Measurements from ENCODE around the gene ARHGEF17.

ARHGEF17 gene

DNA sequence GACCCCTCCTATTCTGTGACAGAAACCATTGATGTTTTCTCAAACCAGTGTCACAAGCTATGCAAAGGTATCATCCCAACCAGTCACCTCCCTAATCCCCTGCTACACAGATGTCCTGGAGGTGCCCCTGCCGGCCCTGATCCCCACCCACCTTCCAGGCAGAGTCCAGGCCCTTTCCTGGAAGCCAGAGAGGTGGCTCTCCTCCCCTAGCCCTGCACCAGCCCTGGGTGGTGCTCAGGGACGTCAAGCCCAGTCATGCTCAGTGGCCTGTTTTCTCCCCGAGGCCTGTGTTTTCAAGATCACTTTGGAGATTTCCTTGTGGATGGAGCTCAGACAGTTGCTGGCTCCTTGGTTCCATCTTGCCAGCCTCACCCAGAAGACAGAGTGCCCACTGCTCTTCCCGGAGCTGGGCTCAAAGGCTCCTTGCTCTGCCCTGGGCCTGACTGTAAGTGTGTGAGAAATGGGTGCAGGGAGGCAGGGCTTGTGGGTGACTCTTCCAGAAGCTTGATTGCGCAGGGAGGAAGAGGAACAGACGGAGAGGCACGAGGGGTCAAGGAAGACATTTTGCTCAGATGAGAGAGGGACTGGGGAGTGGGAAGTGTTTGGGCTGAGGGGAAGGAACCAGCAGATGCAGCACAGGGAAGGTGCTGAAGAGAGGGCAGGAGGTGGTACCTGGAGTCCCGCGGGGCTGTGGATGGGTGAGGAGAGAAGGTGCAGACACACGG lies 24.6 kb upstream of the ARHGEF17 start:
- TF ChIP-seq, protein P1, sequence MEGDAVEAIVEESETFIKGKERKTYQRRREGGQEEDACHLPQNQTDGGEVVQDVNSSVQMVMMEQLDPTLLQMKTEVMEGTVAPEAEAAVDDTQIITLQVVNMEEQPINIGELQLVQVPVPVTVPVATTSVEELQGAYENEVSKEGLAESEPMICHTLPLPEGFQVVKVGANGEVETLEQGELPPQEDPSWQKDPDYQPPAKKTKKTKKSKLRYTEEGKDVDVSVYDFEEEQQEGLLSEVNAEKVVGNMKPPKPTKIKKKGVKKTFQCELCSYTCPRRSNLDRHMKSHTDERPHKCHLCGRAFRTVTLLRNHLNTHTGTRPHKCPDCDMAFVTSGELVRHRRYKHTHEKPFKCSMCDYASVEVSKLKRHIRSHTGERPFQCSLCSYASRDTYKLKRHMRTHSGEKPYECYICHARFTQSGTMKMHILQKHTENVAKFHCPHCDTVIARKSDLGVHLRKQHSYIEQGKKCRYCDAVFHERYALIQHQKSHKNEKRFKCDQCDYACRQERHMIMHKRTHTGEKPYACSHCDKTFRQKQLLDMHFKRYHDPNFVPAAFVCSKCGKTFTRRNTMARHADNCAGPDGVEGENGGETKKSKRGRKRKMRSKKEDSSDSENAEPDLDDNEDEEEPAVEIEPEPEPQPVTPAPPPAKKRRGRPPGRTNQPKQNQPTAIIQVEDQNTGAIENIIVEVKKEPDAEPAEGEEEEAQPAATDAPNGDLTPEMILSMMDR (IDR thresholded peaks at IDR 0.05; ENCODE audit: extremely low read depth, missing control alignments): no peak
- no peak for DNase-seq (ENCODE audit: low spot score)

DNA sequence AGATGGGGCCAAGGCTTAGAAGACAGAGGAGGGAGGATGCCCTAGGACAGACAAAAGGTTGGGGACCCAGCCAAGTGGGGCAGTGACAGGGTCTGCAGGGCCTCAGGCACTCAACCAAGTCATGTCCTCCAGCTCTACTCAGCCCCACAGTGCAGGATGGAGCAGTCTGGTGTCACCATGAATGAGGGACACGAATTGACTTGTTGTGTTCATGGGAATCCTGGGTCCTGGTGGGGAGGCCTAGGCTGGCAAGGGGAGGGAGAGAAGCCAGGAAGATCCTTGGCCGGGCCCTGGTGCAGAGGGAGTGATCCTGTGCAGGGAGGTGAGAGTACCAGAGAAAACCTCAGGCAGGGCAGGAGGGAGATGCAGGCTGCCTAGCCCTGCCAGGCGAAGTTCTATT lies 24.0 kb upstream of the ARHGEF17 start:
- TF ChIP-seq, protein P1 (IDR thresholded peaks at IDR 0.05; ENCODE audit: extremely low read depth, missing control alignments): no peak
- DNase-seq (ENCODE audit: low spot score): no peak

DNA sequence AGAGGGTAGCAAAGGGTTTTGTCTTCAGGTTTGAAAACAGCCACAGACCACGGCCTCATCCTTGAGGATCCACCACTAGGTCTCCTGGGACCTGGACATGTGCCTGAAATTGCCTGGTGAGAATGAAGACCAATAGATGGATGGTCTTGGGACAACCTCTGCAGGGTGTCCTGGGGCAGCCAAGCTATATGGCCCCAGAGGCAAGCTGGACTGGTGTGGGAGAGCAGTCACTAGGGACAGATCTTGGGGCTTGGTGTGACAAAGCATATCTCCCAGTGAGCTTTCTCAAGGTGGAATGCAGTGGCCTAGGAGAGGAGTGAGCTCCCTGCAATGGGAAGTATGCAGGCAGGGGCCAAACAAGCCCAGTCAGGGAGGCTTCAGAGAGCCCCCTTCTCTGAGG lies 22.4 kb upstream of the ARHGEF17 start:
- no peak for DNase-seq (ENCODE audit: low spot score)
- TF ChIP-seq, protein P1 (IDR thresholded peaks at IDR 0.05; ENCODE audit: extremely low read depth, missing control alignments): no peak

DNA sequence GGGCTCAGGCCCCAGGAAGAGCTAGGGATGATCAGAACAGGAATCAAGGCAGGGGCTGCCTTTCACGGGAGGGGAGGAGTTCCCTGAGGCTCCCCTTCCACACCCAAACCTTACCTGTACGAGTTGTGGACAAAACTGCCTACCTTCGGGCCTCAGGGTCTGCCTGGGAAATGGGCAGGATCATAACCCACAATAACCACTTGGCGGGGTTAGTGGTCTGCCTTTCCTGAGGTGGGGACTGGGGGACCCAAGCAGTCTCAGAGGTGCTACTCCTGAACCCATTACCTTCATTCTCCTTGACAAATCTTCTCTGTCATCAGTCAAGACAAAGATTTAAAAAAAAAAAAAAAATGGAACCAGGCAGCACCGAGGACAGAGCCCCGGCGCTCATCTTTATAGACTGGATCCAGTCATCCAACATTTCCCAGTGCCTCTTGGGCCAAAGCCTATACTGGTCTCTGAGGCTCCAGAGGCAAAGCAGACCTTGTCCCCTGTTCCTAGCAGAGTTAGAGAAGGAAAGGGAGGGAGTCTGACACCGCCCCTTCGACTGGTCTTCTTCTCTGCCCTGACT lies 21.8 kb upstream of the ARHGEF17 start:
- TF ChIP-seq, protein P1 (IDR thresholded peaks at IDR 0.05; ENCODE audit: extremely low read depth, missing control alignments): no peak
- no peak for DNase-seq (ENCODE audit: low spot score)

DNA sequence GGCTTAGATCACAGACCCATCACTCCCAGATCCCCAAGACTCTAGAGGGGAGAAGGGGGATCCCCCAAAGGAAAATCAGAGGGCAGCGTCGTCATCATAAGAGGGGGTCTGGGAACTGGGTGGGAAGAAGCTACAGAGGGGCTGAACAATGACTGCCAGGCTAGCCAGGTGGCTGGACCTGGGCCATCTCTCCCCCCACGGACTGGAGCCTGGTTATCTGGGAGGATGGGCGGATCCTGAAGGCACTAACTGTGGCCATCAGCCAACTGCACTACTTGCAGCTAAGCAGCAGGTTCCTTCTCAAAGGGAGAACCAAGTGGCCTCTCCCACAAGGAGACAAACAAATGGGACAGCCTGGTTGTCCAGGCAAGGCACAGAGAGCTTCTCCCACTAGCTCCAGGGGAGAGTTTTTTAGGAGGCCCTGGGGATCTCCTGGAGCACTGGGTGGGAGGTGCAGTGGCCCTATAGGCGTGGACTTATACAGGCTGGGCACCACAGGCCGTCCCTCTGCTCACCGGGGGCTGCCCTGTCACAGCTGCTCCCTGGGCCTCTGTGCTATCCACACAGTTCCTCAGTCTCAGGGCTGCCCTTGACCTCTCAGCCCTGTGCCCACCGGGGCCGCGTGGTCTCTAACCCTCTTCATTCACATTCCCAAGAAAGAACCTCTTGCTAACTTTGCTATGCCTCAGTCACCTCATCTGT lies 20.5 kb upstream of the ARHGEF17 start:
- no peak for DNase-seq (ENCODE audit: low spot score)
- TF ChIP-seq, protein P1 (IDR thresholded peaks at IDR 0.05; ENCODE audit: extremely low read depth, missing control alignments): no peak

DNA sequence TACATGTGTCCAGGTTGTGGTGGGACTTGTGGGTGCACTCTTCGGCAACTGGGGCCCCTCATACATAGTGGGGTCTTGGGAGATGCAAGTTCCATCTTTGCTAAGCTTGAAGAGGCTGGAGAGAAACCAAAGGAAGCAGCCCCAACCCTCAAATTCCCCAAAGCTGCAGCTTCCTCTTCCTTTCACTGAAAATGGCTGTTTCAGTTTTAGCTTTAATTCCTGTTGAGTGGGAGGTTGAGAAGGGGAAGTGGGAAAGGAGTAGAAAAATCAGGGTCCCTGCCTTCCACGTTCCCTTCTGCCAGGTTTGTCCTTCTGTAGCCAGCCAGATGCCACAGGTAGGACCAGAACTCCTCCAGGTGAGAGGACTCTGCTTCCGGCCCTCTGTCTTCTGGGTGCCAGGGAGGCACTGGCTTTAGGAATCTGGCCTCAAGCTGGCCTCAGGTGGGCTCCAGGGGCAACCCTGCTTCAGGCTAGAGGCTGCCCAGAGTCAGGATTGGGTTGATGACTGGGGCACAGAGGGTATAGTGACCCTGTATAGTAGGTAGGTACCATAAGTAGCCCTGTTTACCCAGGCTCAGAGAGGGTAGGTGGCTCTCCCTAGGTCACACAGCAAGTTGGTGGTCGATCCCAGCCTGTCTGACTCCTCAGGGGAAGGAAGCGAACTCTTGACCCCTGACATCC lies 19.7 kb upstream of the ARHGEF17 start:
- DNase-seq (ENCODE audit: low spot score): no peak
- TF ChIP-seq, protein P1 (IDR thresholded peaks at IDR 0.05; ENCODE audit: extremely low read depth, missing control alignments): no peak
